Neural cell (in vitro differentiated cells): ENCODE results near the gene JMJD1C. TPM values are rescaled to one million over a fixed set of nuclear protein-coding genes. Genes with fewer than 3 reads are reported as not detected.

Source experiments
- H2AFZ ChIP-seq: fragments of 200-600, 300-800 bp; sonication (generic), shearing (Covaris generic); 2 replicates; pipeline ENCODE4 v1.6.0; 2014; ENCODE audit warnings: low read depth, mild to moderate bottlenecking, antibody characterized with exemption, low read length, moderate library complexity
- H3F3A ChIP-seq: fragments of 200-600 bp; shearing (Covaris generic); 2 replicates; pipeline ENCODE4 v1.6.1; 2016; ENCODE audit warnings: mild to moderate bottlenecking, moderate library complexity, mixed read lengths, antibody characterized with exemption, low read length; ENCODE audit not compliant: insufficient read depth, poor library complexity, severe bottlenecking
- H3K27ac ChIP-seq: fragments of 200-600, 300-800 bp; sonication (generic), shearing (Covaris generic); 2 replicates; pipeline ENCODE4 v1.5.1; 2014; ENCODE audit warnings: mild to moderate bottlenecking, low read length, moderate library complexity
- H3K27me3 ChIP-seq: fragments of 300-800, 200-600 bp; sonication (generic), shearing (Covaris generic); 2 replicates; pipeline ENCODE4 v1.6.0; 2014; ENCODE audit warnings: mild to moderate bottlenecking, low read depth, low read length, moderate library complexity; ENCODE audit not compliant: insufficient read depth
- H3K36me3 ChIP-seq: fragments of 300-800, 200-600 bp; sonication (generic), shearing (Covaris generic); 2 replicates; pipeline ENCODE4 v1.5.1; 2014; ENCODE audit warnings: mild to moderate bottlenecking, antibody characterized with exemption, low read length, moderate library complexity; ENCODE audit not compliant: insufficient read depth
- H3K4me2 ChIP-seq: fragments of 300-800, 200-600 bp; sonication (generic), shearing (Covaris generic); 2 replicates; pipeline ENCODE4 v1.6.0; 2014; ENCODE audit warnings: mild to moderate bottlenecking, low read length
- H3K4me3 ChIP-seq: fragments of 300-800, 200-600 bp; sonication (generic), shearing (Covaris generic); 2 replicates; pipeline ENCODE4 v1.5.1; 2014; ENCODE audit warnings: mild to moderate bottlenecking, low read length, moderate library complexity
- H3K79me2 ChIP-seq: fragments of 200-600 bp; shearing (Covaris generic); replicated peaks from 2 replicates; pipeline ENCODE4 v1.6.0; 2014; ENCODE audit warnings: mild to moderate bottlenecking, low read length, moderate library complexity; ENCODE audit not compliant: insufficient read depth
- H3K9ac ChIP-seq: fragments of 300-800, 200-600 bp; sonication (generic), shearing (Covaris generic); 2 replicates; pipeline ENCODE4 v1.6.1; 2016; ENCODE audit warnings: mild to moderate bottlenecking, low read length, mixed read lengths
- H3K9me2 ChIP-seq: fragments of 200-600 bp; shearing (Covaris generic); 2 replicates; pipeline ENCODE4 v1.6.1; 2016; ENCODE audit warnings: mild to moderate bottlenecking, low read length, mixed read lengths; ENCODE audit not compliant: insufficient read depth
- H3K9me3 ChIP-seq: fragments of 200-600, 300-800 bp; sonication (generic), shearing (Covaris generic); 2 replicates; pipeline ENCODE4 v1.6.1; 2016; ENCODE audit warnings: mild to moderate bottlenecking, mixed run types, low read length, moderate library complexity, mixed read lengths
- H4K20me1 ChIP-seq: fragments of 200-600 bp; shearing (Covaris generic); 2 replicates; pipeline ENCODE4 v1.6.1; 2016; ENCODE audit warnings: mild to moderate bottlenecking, mixed run types; ENCODE audit not compliant: insufficient read depth
- EP300 ChIP-seq: fragments of 450-650 bp; conservative IDR thresholded peaks from 2 replicates; pipeline ENCODE4 v1.6.1; 2014; ENCODE audit warnings: antibody characterized with exemption, mild to moderate bottlenecking, moderate library complexity; ENCODE audit not compliant: poor library complexity, severe bottlenecking
- EZH2 ChIP-seq: fragments of 200-600, 300-800 bp; shearing (Covaris generic), sonication (generic); IDR thresholded peaks from 2 replicates; pipeline ENCODE4 v1.6.1; 2014; ENCODE audit warnings: antibody characterized with exemption, low read length, borderline replicate concordance, mild to moderate bottlenecking; ENCODE audit not compliant: insufficient read depth, poor library complexity, severe bottlenecking
- MXI1 ChIP-seq: fragments of 450-650 bp; conservative IDR thresholded peaks from 2 replicates; pipeline ENCODE4 v1.6.1; 2014; ENCODE audit warnings: antibody characterized with exemption, mild to moderate bottlenecking; ENCODE audit not compliant: poor library complexity, severe bottlenecking
- POLR2AphosphoS5 ChIP-seq: IDR thresholded peaks from 2 replicates; pipeline ENCODE4 v1.6.1; 2012
- RAD21 ChIP-seq: fragments of 450-650 bp; conservative IDR thresholded peaks from 2 replicates; pipeline ENCODE4 v1.6.1; 2014; ENCODE audit warnings: antibody characterized with exemption, mild to moderate bottlenecking, moderate library complexity
- SMC3 ChIP-seq: fragments of 450-650 bp; conservative IDR thresholded peaks from 2 replicates; pipeline ENCODE4 v1.6.1; 2014; ENCODE audit warnings: antibody characterized with exemption, mild to moderate bottlenecking, moderate library complexity; ENCODE audit not compliant: poor library complexity
- TAF1 ChIP-seq: IDR thresholded peaks from 2 replicates; pipeline ENCODE4 v1.6.1; 2012; ENCODE audit warnings: low read depth
- polyA plus RNA-seq: library from polyadenylated mRNA; depleted of rRNA; stranded (reverse); fragments of >200 nt; gene quantifications from 2 replicates; pipeline ENCODE4 v1.2.3, GENCODE V29; 2014
- TF ChIP-seq, protein P1 (sequence below): IDR thresholded peaks from 2 replicates; pipeline ENCODE4 v1.6.1; 2012; ENCODE audit warnings: borderline replicate concordance
- TF ChIP-seq, protein P2 (sequence below): fragments of 450-650 bp; IDR thresholded peaks from 2 replicates; pipeline ENCODE4 v1.5.1; 2014; ENCODE audit warnings: antibody characterized with exemption, mild to moderate bottlenecking, moderate library complexity; ENCODE audit not compliant: poor library complexity, severe bottlenecking

The JMJD1C gene
- polyA plus RNA-seq, 1 donor from 2014 or later, result 108 TPM

DNA sequence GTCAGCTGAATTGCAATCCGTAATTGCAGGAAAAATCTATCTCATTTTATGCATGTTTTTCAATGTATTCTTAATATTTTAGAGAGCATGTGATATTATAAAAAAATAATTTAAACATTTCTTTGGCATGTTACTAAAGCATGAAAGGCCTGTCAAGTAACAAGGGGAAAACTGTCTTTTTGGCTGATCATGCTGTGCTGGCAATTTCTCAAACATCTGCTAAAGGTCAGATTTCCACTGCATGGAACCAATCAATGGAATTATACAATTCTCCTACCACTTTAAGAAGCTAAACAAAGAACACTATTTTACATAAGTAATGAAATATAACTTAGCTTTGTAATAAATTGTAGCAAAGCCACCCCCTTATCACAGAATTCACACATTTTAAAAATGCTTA is 49.4 kb downstream of the JMJD1C start:
- H3K27me3 ChIP-seq, result no peaks in the 10 kb centered on the region
- no peaks in the 10 kb centered on the region for H3K9me2 ChIP-seq
- no peaks in the 10 kb centered on the region for H3K36me3 ChIP-seq
- TF ChIP-seq EP300 (no peak), TAF1 (no peak), RAD21 (no peak), EZH2 (no peak), SMC3 (no peak)
- TF ChIP-seq, protein P1, sequence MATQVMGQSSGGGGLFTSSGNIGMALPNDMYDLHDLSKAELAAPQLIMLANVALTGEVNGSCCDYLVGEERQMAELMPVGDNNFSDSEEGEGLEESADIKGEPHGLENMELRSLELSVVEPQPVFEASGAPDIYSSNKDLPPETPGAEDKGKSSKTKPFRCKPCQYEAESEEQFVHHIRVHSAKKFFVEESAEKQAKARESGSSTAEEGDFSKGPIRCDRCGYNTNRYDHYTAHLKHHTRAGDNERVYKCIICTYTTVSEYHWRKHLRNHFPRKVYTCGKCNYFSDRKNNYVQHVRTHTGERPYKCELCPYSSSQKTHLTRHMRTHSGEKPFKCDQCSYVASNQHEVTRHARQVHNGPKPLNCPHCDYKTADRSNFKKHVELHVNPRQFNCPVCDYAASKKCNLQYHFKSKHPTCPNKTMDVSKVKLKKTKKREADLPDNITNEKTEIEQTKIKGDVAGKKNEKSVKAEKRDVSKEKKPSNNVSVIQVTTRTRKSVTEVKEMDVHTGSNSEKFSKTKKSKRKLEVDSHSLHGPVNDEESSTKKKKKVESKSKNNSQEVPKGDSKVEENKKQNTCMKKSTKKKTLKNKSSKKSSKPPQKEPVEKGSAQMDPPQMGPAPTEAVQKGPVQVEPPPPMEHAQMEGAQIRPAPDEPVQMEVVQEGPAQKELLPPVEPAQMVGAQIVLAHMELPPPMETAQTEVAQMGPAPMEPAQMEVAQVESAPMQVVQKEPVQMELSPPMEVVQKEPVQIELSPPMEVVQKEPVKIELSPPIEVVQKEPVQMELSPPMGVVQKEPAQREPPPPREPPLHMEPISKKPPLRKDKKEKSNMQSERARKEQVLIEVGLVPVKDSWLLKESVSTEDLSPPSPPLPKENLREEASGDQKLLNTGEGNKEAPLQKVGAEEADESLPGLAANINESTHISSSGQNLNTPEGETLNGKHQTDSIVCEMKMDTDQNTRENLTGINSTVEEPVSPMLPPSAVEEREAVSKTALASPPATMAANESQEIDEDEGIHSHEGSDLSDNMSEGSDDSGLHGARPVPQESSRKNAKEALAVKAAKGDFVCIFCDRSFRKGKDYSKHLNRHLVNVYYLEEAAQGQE, result no peak
- H4K20me1 ChIP-seq, result no peaks in the 10 kb centered on the region
- no peak overlapping the region for H2AFZ ChIP-seq
- H3K9ac ChIP-seq, result no peak overlapping the region
- H3K27ac ChIP-seq, result no peak overlapping the region
- H3K79me2 ChIP-seq, result peaks cover 28% of the 10 kb centered on the region
- no peak overlapping the region for H3K4me3 ChIP-seq
- H3K9me3 ChIP-seq, result no peaks in the 10 kb centered on the region
- H3K4me2 ChIP-seq, result no peak overlapping the region
- H3F3A ChIP-seq, result no peaks in the 10 kb centered on the region

- TF ChIP-seq EP300, result no peak
- no peak for TF ChIP-seq SMC3
- TF ChIP-seq EZH2, result no peak
- no peak for TF ChIP-seq POLR2AphosphoS5
- no peak for TF ChIP-seq RAD21
- TF ChIP-seq, protein P2, sequence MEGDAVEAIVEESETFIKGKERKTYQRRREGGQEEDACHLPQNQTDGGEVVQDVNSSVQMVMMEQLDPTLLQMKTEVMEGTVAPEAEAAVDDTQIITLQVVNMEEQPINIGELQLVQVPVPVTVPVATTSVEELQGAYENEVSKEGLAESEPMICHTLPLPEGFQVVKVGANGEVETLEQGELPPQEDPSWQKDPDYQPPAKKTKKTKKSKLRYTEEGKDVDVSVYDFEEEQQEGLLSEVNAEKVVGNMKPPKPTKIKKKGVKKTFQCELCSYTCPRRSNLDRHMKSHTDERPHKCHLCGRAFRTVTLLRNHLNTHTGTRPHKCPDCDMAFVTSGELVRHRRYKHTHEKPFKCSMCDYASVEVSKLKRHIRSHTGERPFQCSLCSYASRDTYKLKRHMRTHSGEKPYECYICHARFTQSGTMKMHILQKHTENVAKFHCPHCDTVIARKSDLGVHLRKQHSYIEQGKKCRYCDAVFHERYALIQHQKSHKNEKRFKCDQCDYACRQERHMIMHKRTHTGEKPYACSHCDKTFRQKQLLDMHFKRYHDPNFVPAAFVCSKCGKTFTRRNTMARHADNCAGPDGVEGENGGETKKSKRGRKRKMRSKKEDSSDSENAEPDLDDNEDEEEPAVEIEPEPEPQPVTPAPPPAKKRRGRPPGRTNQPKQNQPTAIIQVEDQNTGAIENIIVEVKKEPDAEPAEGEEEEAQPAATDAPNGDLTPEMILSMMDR, result no peak
- no peak for TF ChIP-seq MXI1
- TF ChIP-seq, protein P1, result no peak
- TF ChIP-seq TAF1, result no peak
- Histone ChIP-seq H3K36me3 (no peaks in the 10 kb centered on the region), H3K27me3 (no peaks in the 10 kb centered on the region), H3K27ac (no peak overlapping the region), H3K9me2 (no peaks in the 10 kb centered on the region), H3K79me2 (peaks cover 28% of the 10 kb centered on the region), H4K20me1 (no peaks in the 10 kb centered on the region), H3F3A (no peaks in the 10 kb centered on the region), H2AFZ (no peak overlapping the region), H3K9ac (no peak overlapping the region), H3K4me3 (no peak overlapping the region), H3K4me2 (no peak overlapping the region), H3K9me3 (no peaks in the 10 kb centered on the region)
Observed at GRCh38 chr10:63415640-63416244, 50.0 kb downstream of the JMJD1C start.
